HCT116 (cell line): ENCODE results near the gene DMWD. TPM values are rescaled to one million over a fixed set of nuclear protein-coding genes. Genes with fewer than 3 reads are reported as not detected.
"Not testable (repeated sequence)": the region's sequence is repeated elsewhere in the genome, so short reads cannot be mapped to it uniquely, and the experiment has no call there.

Experiments
- ATAC-seq: fragments of 200-7000 bp; cut with Tn5 transposase; 2 replicates; pipeline ENCODE4 v1.9.1; 2020; ENCODE audit warnings: mild to moderate bottlenecking, moderate library complexity
- BruUV-seq: library from RNA; stranded (reverse); fragments of 400-500 nt; replicated peaks from 2 replicates; lab custom pipeline; 2021; lab: Mats Ljungman, UMichigan
- CTCF ChIA-PET: fragments of 300-600 bp; sonication (Branson Sonifier 250); formaldehyde crosslinking; loops from one replicate; lab custom pipeline; 2021; ENCODE audit warnings: antibody characterized with exemption; lab: Charles Lee
- POLR2A ChIA-PET: fragments of 300-600, 350-600 bp; sonication (Branson Sonifier 250); formaldehyde crosslinking; loops from one replicate; lab custom pipeline; 2021; ENCODE audit warnings: antibody characterized with exemption; lab: Charles Lee
- RAD21 ChIA-PET, 2 experiments: fragments of 300-600 bp; sonication (Branson Sonifier 250); formaldehyde crosslinking; loops; one replicate each; lab custom pipeline; 2023; ENCODE audit warnings: low total read pairs in 2 of 2; ENCODE audit not compliant: uncharacterized antibody in 2 of 2, unreplicated experiment in 2 of 2, low non-redundant PET in 1 of 2; lab: Charles Lee
- DNase-seq: peaks from one replicate; pipeline ENCODE4 v3.0.0-alpha.2; 2010; ENCODE audit warnings: low read depth, low spot score
- H2AFZ ChIP-seq: fragments of 200-600 bp; shearing (Covaris generic), sonication (generic); 2 replicates; pipeline ENCODE4 v1.6.1; 2017; ENCODE audit warnings: low read depth, mixed run types, mixed read lengths, antibody characterized with exemption, low read length; ENCODE audit not compliant: poor library complexity, severe bottlenecking
- H3K27ac ChIP-seq: 2 replicates; pipeline ENCODE4 v1.5.1; 2012; ENCODE audit warnings: low read depth, low read length
- H3K27me3 ChIP-seq: fragments of 200-600 bp; sonication (generic); 2 replicates; pipeline ENCODE4 v1.6.1; 2016; ENCODE audit warnings: mixed run types, low read length, mixed read lengths; ENCODE audit not compliant: insufficient read depth
- H3K36me3 ChIP-seq, 2 experiments: fragments of 200-500 bp in 1 of 2; fragments of 200-600 bp in 1 of 2; sonication (Bioruptor generic) in 1 of 2; sonication (generic) in 1 of 2; 2 replicates each; pipeline versions ENCODE4 v1.5.1 to v1.6.1; 2014 to 2016; ENCODE audit warnings: low read length in 2 of 2, inconsistent platforms in 1 of 2, mixed read lengths in 1 of 2, mixed run types in 1 of 2; ENCODE audit not compliant: insufficient read depth in 2 of 2, control insufficient read depth in 1 of 2
- H3K4me1 ChIP-seq, 2 experiments: fragments of 200-600 bp in 1 of 2; sonication (generic) in 1 of 2; 2 replicates each; pipeline versions ENCODE4 v1.5.1 to v1.6.1; 2012 to 2017; ENCODE audit warnings: low read length in 2 of 2, inconsistent platforms in 1 of 2, mild to moderate bottlenecking in 1 of 2, mixed read lengths in 1 of 2, mixed run types in 1 of 2, moderate library complexity in 1 of 2; ENCODE audit not compliant: insufficient read depth in 2 of 2, control insufficient read depth in 1 of 2
- H3K4me2 ChIP-seq: fragments of 200-600 bp; sonication (generic); 2 replicates; pipeline ENCODE4 v1.6.1; 2017; ENCODE audit warnings: mixed run types, low read length, mixed read lengths
- H3K4me3 ChIP-seq, 2 experiments: fragments of 200-600 bp in 1 of 2; sonication (generic) in 1 of 2; replicated peaks in 1 of 2; 2 replicates each; pipeline ENCODE4 v1.5.1; 2011 to 2016; ENCODE audit warnings: low read length in 2 of 2, control low read depth in 1 of 2, low read depth in 1 of 2, mild to moderate bottlenecking in 1 of 2, mixed read lengths in 1 of 2, mixed run types in 1 of 2
- H3K79me2 ChIP-seq: fragments of 200-600 bp; sonication (generic); 2 replicates; pipeline ENCODE4 v1.6.1; 2017; ENCODE audit warnings: mild to moderate bottlenecking, mixed run types, low read length, moderate library complexity, mixed read lengths; ENCODE audit not compliant: insufficient read depth
- H3K9ac ChIP-seq: fragments of 200-600 bp; sonication (generic); 2 replicates; pipeline ENCODE4 v1.6.1; 2016; ENCODE audit warnings: low read length, mixed read lengths
- H3K9me2 ChIP-seq: fragments of 200-600 bp; sonication (generic), shearing (Covaris generic); 2 replicates; pipeline ENCODE4 v1.6.1; 2017; ENCODE audit warnings: mixed run types, mild to moderate bottlenecking, moderate library complexity; ENCODE audit not compliant: insufficient read depth
- H3K9me3 ChIP-seq, 2 experiments: fragments of 200-500 bp in 1 of 2; fragments of 200-600 bp in 1 of 2; sonication (Bioruptor generic) in 1 of 2; sonication (generic) in 1 of 2; 2 replicates each; pipeline ENCODE4 v1.6.1; 2014 to 2017; ENCODE audit warnings: low read length in 2 of 2, mixed read lengths in 2 of 2, inconsistent platforms in 1 of 2, low read depth in 1 of 2, mild to moderate bottlenecking in 1 of 2, mixed run types in 1 of 2, moderate library complexity in 1 of 2; ENCODE audit not compliant: control insufficient read depth in 1 of 2, insufficient read depth in 1 of 2
- H4K20me1 ChIP-seq: fragments of 200-600 bp; sonication (generic), shearing (Covaris generic); 2 replicates; pipeline ENCODE4 v1.6.1; 2017; ENCODE audit warnings: mixed run types, mild to moderate bottlenecking, moderate library complexity; ENCODE audit not compliant: insufficient read depth
- CEBPB ChIP-seq: IDR thresholded peaks from 2 replicates; pipeline ENCODE4 v1.6.1; 2012; ENCODE audit warnings: low read depth
- FOSL1 ChIP-seq: IDR thresholded peaks from 2 replicates; pipeline ENCODE4 v1.6.1; 2012; ENCODE audit warnings: low read depth
- JUND ChIP-seq: IDR thresholded peaks from 2 replicates; pipeline ENCODE4 v1.6.1; 2012
- POLR2AphosphoS5 ChIP-seq: IDR thresholded peaks from 2 replicates; pipeline ENCODE4 v1.6.1; 2011; ENCODE audit warnings: mild to moderate bottlenecking, low read depth, low read length, moderate library complexity
- RAD21 ChIP-seq: IDR thresholded peaks from 2 replicates; pipeline ENCODE4 v1.6.1; 2012; ENCODE audit warnings: low read depth, mild to moderate bottlenecking
- ZNF274 ChIP-seq: fragments of 200-500 bp; sonication (Bioruptor generic); IDR thresholded peaks from 2 replicates; pipeline ENCODE4 v1.6.1; 2014; ENCODE audit warnings: mild to moderate bottlenecking, low read depth, low read length, inconsistent platforms
- intact Hi-C: fragments of 100-400 bp; cut with micrococcal nuclease; formaldehyde crosslinking; loops from 2 replicates; pipeline ENCODE4 v1.10.0; 2022
- total RNA-seq: library from RNA; stranded (reverse); gene quantifications from one replicate; pipeline ENCODE4 v1.2.1, GENCODE V29; 2021; ENCODE audit not compliant: unreplicated experiment
- TF ChIP-seq, protein P1 (sequence below): IDR thresholded peaks from 2 replicates; pipeline ENCODE4 v1.6.1; 2012
- TF ChIP-seq, protein P2 (sequence below): IDR thresholded peaks from 2 replicates; pipeline ENCODE4 v1.6.1; 2011; ENCODE audit warnings: mild to moderate bottlenecking, low read length, moderate library complexity; ENCODE audit not compliant: insufficient replicate concordance; ENCODE audit errors: extremely low read depth

DMWD gene
- total RNA-seq, 1 experiment from 2014 or later = 56.8 TPM

DNA sequence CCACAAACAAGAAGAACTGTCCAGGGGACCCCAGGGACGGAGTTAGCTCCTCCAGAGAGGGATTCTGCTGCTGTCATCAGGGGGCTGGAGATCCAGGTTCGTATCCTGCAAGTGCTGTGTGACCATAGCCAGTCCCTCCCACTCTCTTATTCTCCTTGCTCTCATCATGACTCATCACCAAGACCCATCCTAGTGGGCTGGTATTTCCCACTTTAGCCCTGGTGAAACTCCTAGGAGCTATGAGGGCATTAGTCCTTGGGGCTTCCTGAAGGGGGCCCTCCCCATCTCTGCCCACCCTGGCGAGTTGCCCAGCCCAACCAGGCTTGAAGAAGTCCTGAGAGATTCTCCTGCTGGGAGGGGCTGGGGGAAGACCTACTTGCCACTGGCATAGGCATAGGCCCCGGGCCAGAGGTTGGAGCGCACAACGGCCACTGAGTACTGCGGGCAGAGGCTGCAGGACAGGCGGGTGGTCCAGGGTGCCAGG lies 7.5 kb upstream of the DMWD start:
- no peaks in the 10 kb centered on the region for H3K79me2 ChIP-seq
- no peak for DNase-seq
- H3K4me1 ChIP-seq = peaks cover 0 to 18% of the 10 kb centered on the region in 2 experiments; a peak in 2 of 4 replicates
- no peak for ATAC-seq
- H3K9me2 ChIP-seq = no peaks in the 10 kb centered on the region
- no peak overlapping the region for H3K9ac ChIP-seq
- no peaks in the 10 kb centered on the region for H3K36me3 ChIP-seq
- no TSS peak for BruUV-seq
- POLR2A ChIA-PET = interaction anchor here (1.7 kb wide), 1 partner anchor 30 kb away, joined by 9 read pairs; the partner anchor contains the start of gene SIX5
- no peak overlapping the region for H3K27ac ChIP-seq
- TF ChIP-seq FOSL1 (no peak), RAD21 (no peak), JUND (no peak), POLR2AphosphoS5 (no peak), CEBPB (no peak), ZNF274 (no peak)
- TF ChIP-seq, protein P1, sequence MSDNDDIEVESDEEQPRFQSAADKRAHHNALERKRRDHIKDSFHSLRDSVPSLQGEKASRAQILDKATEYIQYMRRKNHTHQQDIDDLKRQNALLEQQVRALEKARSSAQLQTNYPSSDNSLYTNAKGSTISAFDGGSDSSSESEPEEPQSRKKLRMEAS = no peak
- TF ChIP-seq, protein P2, sequence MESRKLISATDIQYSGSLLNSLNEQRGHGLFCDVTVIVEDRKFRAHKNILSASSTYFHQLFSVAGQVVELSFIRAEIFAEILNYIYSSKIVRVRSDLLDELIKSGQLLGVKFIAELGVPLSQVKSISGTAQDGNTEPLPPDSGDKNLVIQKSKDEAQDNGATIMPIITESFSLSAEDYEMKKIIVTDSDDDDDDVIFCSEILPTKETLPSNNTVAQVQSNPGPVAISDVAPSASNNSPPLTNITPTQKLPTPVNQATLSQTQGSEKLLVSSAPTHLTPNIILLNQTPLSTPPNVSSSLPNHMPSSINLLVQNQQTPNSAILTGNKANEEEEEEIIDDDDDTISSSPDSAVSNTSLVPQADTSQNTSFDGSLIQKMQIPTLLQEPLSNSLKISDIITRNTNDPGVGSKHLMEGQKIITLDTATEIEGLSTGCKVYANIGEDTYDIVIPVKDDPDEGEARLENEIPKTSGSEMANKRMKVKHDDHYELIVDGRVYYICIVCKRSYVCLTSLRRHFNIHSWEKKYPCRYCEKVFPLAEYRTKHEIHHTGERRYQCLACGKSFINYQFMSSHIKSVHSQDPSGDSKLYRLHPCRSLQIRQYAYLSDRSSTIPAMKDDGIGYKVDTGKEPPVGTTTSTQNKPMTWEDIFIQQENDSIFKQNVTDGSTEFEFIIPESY = no peak
- TF ChIP-seq, all 23 proteins: peak for 0
- no peak overlapping the region for H3K4me3 ChIP-seq
- H3K4me2 ChIP-seq = 0 out of 2 replicates have a peak overlapping the region, but pooled peaks have one; percentile 14
- H3K27me3 ChIP-seq = no peaks in the 10 kb centered on the region
- ChIA-PET RAD21 (interaction anchor here in 1 of 2 experiments (1.9 kb wide), 1 partner anchor 30 kb away, joined by 7 read pairs; the partner anchor contains the start of gene SIX5), CTCF (interaction anchor here (1.5 to 3.9 kb wide), 4 partner anchors 17 to 30 kb away, joined by 5 to 54 read pairs (median 15); partner anchors contain the start of gene SIX5)
- intact Hi-C loops = no loop called here
- no peaks in the 10 kb centered on the region for H4K20me1 ChIP-seq
- no peaks in the 10 kb centered on the region for H3K9me3 ChIP-seq
- H2AFZ ChIP-seq = no peak overlapping the region

DNA sequence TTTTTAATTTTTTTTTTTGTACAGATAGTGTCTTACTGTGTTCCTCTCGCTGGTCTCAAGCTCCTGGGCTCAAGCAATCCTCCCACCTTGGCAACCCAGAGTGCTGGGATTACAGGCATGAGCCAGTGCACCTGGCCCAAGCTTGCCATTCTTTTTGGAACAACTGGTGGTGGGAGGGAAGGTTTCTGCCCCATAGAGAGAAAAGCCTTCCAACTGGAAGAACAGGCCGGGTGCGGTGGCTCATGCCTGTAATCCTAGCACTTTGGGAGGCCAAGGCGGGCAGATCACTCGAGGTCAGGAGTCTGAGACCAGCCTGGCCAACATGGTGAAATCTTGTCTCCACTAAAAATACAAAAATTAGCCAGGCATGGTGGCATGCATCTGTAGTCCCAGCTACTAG lies 6.9 kb upstream of the DMWD start:
- H4K20me1 ChIP-seq, H3K79me2 ChIP-seq, H2AFZ ChIP-seq, H3K9me2 ChIP-seq, H3K27ac ChIP-seq, H3K9me3 ChIP-seq, H3K4me3 ChIP-seq, H3K36me3 ChIP-seq, H3K4me2 ChIP-seq, BruUV-seq, H3K27me3 ChIP-seq, H3K9ac ChIP-seq, DNase-seq: not testable (repeated sequence)
- intact Hi-C loops = loop anchor here (1.0 kb wide), 1 partner anchor 29 kb away; no protein-coding TSS in a partner anchor
- peaks cover 0 to 18% of the 10 kb centered on the region in 2 experiments; a peak in 2 of 4 replicates for H3K4me1 ChIP-seq
- CTCF ChIA-PET = interaction anchor here (0.7 to 3.9 kb wide), 10 partner anchors 14 to 278 kb away, joined by 3 to 54 read pairs (median 6); partner anchors contain the start of genes DMPK, FOXA3 and SIX5
- 0 out of 2 replicates have a peak, but pooled peaks have one; percentile 4 for ATAC-seq
- RAD21 ChIA-PET = interaction anchor here (0.9 to 1.9 kb wide), 2 partner anchors 29 to 30 kb away, joined by 7 to 8 read pairs; partner anchors contain the start of gene SIX5 (in 1 of the 2)
- POLR2A ChIA-PET = interaction anchor here (1.7 kb wide), 1 partner anchor 30 kb away, joined by 9 read pairs; the partner anchor contains the start of gene SIX5
